Measurements from ENCODE around the gene CELF5. TPM values are rescaled to one million over a fixed set of nuclear protein-coding genes. Genes with fewer than 3 reads are reported as not detected.

CELF5 gene
- total and polyA plus RNA-seq, 9 of the 15 experiments (the other 6 are each of a cell fraction or from before 2014, with no cell fraction given) = 0.01 to 0.56 (median 0.22) TPM

GRCh38 chr19:3184847-3185460, 39.5 kb upstream of the CELF5 start:
- DNase-seq (ENCODE audit: extremely low read depth in 1 of 4, low spot score in 3 of 4) (peak; percentile 57 to 86 (median 62)), FAIRE-seq (no peak), ATAC-seq (peak; percentile 75)
- H4K20me1 ChIP-seq (replicated peaks; ENCODE audit: control insufficient read depth, insufficient read depth, low read length) = peaks cover 21% of the 10 kb centered on the region; the same call in 1 of the 2 replicates
- peak overlapping the region; percentile 99 for H3K4me3 ChIP-seq
- peak overlapping the region; percentile 96 for H3K27ac ChIP-seq (ENCODE audit: extremely low read depth, low read depth, low read length)
- ChIA-PET POLR2A (interaction anchor here (0.5 to 0.9 kb wide), 5 partner anchors 9 to 508 kb away, joined by 3 to 4 read pairs (median 3); no protein-coding TSS in a partner anchor), CTCF (ENCODE audit: low intra/inter-chr PET ratio) (no interaction called here)
- no peaks in the 10 kb centered on the region for H3K9me3 ChIP-seq (replicated peaks; ENCODE audit: control insufficient read depth, insufficient read depth, low read depth, low read length)
- in situ Hi-C loops (cut with MboI) = no loop called here
- 2% methylated on average over 14 of the region's 14 CpGs for WGBS (ENCODE audit: insufficient coverage, low coverage, missing lambda C conversion rate)
- peaks cover 42% of the 10 kb centered on the region for H3K79me2 ChIP-seq (ENCODE audit: control insufficient read depth, insufficient read depth, low read length)
- no peaks in the 10 kb centered on the region for H3K27me3 ChIP-seq (ENCODE audit: control insufficient read depth in 2 of 2, insufficient read depth in 2 of 2, low read length in 2 of 2)
- H3K4me1 ChIP-seq (replicated peaks in 1 of 2; ENCODE audit: control insufficient read depth in 2 of 2, insufficient read depth in 2 of 2, low read length in 2 of 2) = peaks cover 23 to 62% of the 10 kb centered on the region in 2 experiments
- no TSS peak for BruUV-seq (replicated peaks)
- peaks cover 31% of the 10 kb centered on the region; the same call in 2 of the 3 replicates for H3K36me3 ChIP-seq (ENCODE audit: control insufficient read depth, insufficient read depth, low read length)
- peak overlapping the region; percentile 96 for H3K4me2 ChIP-seq (ENCODE audit: insufficient read depth, low read length)
- intact Hi-C loops (cut with micrococcal nuclease) = no loop called here
- peak overlapping the region; percentile 99 for H2AFZ ChIP-seq (ENCODE audit: low read depth, low read length)
- H3K9me1 ChIP-seq (ENCODE audit: control insufficient read depth, insufficient read depth, low read length) = no peaks in the 10 kb centered on the region
- H3K9ac ChIP-seq (ENCODE audit: insufficient read depth in 1 of 2, low read depth in 2 of 2, low read length in 2 of 2) = peak overlapping the region; percentile 82 to 99; a peak in 3 of 4 replicates
- TF ChIP-seq NFE2L1 (tag; IDR thresholded peaks at IDR 0.05; ENCODE audit: borderline replicate concordance, low read depth) (peak; percentile 7; the same call in 1 of the 2 replicates), CREB3 (tag; conservative IDR thresholded peaks at IDR 0.05; ENCODE audit: low read depth) (0 out of 2 replicates have a peak, but pooled peaks have one; percentile 23), ZNF184 (CRISPR knock-in tag; IDR thresholded peaks at IDR 0.05) (no peak), HBP1 (CRISPR knock-in tag; IDR thresholded peaks at IDR 0.05) (peak; percentile 100), STAT5A (IDR thresholded peaks at IDR 0.05; ENCODE audit: borderline replicate concordance, low read length) (no peak), PTBP1 (IDR thresholded peaks at IDR 0.05; ENCODE audit: low read depth, low read length) (peak; percentile 67; the same call in 1 of the 2 replicates), ZNF24 (IDR thresholded peaks at IDR 0.05) (peak; percentile 97), NRF1 (conservative IDR thresholded peaks at IDR 0.05 in 1 of 2, IDR thresholded peaks at IDR 0.05 in 1 of 2) (0 out of 4 replicates have a peak, but pooled peaks have one; percentile 2 to 7), BCOR (IDR thresholded peaks at IDR 0.05) (peak; percentile 98), ZNF3 (CRISPR knock-in tag; IDR thresholded peaks at IDR 0.05) (no peak), HDAC2 (IDR thresholded peaks at IDR 0.05) (peak; percentile 97), DPF2 (IDR thresholded peaks at IDR 0.05) (0 out of 2 replicates have a peak, but pooled peaks have one; percentile 8), MAFF (IDR thresholded peaks at IDR 0.05; ENCODE audit: low read length) (peak; percentile 69; the same call in 1 of the 2 replicates), MAFG (tag; conservative IDR thresholded peaks at IDR 0.05) (peak; percentile 90)

Measured in K562 (cell line).